Activated naive CD4-positive, alpha-beta T cell treated with Interleukin-2 at 50 U/mL for 16 hours (primary cell): ENCODE data around the gene UBASH3B.
A peak's percentile ranks its signal among the peaks of the same experiment; 100 is the strongest.
"Not testable (repeated sequence)": the region's sequence is repeated elsewhere in the genome, so short reads cannot be mapped to it uniquely, and the experiment has no call there.

Experiments
- DNase-seq: peaks from one replicate; pipeline ENCODE4 v3.0.0-alpha.2; 2020

Gene UBASH3B

DNA sequence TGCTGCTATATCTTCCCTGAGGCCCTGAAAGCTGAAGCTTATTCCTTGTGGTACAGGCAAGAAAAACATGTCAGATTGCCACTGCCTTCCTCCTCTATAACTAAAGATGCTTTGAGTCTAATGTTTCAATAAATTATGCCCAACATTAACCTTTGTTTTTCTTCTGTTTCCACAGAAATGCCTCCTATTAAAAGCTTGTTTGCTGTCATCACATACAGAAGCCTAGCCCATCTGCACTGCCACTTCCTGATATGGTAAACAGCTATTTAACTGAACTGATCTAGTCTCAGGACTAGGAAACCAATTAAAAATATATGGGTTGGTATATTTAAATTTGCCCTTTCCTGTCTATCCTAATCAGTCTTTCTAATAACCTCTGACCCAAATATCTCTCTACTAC lies 165.6 kb downstream of the UBASH3B start:
- no peak for DNase-seq

DNA sequence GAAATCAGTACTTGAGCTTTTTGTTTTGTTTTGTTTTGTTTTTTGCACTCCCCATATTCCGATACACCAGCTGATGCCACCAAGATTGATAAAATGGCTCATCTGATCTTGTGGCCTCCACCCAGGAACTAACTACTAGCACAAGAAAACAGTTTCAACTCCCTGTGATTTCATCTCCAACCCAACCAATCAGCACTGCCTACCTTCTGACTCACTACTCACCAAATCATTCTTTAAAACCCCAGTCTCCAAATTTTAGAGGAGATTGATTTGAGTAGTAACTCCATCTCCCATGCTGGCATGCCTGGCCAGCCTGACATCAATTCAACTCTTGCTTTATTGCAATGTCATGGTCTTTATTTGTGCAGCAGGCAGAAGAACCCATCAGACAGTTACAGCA lies 166.7 kb downstream of the UBASH3B start:
- no peak for DNase-seq

DNA sequence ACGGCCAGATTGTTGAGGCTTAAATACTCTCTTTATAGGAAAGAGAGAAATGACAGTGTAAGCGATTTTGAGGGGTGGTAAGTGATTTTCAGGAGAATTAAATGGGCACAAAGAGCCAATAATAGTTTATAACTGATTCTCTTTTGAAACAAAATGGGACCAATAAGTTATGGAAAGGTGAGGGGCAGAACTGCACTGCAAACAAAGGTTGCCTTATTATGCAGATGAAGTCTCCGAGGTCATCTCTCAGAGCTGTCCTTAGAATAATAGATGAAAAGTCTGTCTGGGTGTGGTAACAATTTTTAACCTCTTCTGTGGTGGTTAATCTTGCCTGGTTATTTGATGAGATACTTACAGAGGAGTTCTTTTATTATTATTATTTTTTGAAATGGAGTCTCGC lies 168.0 kb downstream of the UBASH3B start:
- DNase-seq: no peak

DNA sequence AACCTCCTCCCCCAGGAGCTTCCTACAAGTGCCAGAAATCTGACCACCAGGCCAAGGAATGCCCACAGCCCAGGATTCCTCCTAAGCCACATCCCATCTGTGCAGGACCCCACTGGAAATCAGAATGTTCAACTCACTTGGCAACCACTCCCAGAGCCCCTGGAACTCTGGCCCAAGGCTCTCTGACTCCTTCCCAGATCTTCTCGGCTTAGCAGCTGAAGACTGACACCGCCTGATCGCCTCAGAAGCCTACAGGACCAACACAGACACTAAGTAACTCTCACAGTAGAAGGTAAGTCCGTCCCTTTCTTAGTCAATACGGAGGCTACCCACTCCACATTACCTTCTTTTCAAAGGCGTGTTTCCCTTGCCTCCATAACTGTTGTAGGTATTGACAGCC lies 173.8 kb downstream of the UBASH3B start:
- DNase-seq: not testable (repeated sequence)

DNA sequence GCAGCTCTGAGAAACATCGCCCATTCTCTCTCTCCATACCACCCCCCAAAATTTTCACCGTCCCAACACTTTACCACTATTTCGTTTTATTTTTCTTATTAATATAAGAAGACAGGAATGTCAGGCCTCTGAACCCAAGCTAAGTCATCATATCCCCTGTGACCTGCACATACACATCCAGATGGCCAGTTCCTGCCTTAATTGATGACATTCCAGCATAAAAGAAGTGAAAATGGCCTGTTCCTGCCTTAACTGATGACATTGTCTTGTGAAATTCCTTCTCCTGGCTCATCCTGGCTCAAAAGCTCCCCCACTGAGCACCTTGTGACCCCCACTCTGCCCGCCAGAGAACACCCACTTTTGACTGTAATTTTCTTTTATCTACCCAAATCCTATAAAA lies 176.8 kb downstream of the UBASH3B start:
- not testable (repeated sequence) for DNase-seq

DNA sequence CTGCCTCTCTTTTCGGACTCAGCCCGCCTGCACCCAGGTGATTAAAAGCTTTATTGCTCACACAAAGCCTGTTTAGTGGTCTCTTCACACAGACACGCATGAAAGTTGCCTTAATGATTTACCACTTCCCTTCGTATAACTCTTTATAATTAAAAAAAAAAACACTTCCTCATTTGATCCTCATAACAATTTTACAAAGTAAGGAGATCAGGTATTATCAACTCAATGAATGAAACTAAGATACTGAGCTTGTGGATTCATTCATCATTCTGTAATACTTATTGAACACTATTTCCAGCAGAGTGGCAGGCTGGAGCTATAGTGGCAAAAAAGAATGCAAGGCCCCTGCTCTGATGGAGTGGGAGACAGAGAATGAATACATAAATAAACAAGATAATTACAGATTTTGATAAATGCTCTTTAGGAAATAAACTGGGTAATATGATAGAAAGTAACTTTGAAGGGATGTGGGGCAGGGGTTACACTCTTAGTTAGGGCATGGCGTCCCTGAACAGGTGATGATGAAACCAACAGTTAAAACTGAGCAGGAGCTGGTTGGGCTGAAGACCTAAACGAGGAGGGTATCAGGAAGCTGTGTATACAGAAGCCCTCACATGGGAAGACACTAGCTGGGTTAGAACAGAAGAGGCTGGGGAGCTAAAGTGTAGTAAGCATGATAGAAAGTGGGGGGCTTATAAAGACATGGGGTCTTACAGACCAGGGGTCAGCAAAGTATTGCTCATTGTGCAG lies 177.4 kb downstream of the UBASH3B start:
- no peak for DNase-seq

DNA sequence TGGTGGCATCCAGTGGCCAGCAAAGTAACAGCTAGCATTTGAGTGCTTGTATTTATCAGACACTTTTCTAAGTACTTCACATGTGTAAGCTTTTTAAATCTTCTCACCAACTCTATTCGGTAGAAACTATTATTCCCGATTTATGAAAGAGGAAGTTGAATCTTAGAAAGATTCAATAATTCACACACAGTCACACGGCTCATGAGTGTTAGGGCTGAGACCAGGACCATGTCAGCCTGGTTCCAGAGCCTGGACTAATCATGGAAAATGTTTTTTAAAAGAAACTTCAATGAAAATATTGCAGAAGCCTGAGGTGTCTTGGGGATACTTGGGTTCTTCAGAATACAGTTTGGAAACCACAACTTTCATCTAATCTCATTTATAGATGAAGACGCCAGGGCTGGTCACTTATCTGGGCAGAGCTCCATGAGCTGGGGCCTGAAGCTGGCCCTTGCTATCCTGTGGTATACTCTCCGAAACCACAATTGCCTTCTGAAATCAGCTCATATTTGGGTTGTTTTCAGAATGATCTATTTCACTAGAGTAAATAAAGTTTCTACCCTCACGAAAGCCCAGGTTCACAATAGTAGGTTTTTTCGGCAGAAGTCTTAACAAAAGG lies 178.4 kb downstream of the UBASH3B start:
- no peak for DNase-seq

DNA sequence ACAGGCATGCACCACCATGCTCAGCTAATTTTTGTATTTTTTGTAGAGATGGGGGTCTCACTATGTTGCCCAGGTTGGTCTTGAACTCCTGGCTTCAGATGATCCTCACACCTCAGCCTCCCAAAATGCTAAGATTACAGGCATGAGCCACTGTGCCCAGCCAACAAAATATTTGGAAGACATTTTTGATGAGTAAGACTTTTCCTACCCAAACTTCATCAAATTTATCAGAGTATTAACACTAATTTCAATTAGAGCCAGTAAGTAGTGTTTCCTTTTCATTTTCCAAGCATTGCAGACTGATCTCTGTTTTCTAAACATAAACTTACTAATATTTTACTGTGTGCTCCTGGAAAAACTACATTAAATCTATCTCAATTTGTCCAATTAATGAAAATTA lies 181.4 kb downstream of the UBASH3B start:
- DNase-seq: no peak

DNA sequence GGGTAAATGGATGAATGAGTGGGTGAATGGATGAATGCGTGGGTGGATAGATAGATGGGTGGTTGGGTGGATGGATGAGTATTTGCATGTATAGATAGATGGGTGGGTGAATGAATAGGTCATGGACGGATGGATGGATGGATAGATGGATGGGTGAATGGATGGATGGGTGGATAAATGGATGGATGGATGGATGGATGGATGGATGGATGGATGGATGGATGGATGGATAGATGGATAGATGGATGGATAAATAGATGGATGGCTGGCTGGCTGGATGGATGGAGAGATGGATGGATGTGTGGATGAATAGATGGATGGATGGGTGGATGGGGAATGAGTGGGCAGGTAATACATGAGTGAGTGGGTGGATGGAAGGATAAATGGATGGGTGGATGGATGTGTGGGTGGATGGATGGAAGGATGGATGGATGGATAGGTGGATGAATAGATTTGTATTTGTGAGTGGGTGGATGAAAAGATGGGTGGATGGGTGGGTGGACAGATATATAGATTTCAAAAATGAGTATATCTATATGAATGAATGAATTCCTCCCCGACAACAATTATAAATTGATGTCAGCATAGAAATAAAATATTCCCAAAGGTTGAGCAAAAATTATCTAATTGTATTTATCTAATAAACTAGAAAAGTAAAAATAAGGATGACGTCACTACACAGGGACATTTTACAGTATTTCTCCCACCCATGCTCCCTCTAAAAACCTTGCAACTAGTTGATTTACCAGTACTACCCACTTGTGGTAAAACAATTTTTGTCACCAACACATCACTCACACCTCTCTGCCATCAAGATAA lies 182.2 kb downstream of the UBASH3B start:
- DNase-seq: no peak

DNA sequence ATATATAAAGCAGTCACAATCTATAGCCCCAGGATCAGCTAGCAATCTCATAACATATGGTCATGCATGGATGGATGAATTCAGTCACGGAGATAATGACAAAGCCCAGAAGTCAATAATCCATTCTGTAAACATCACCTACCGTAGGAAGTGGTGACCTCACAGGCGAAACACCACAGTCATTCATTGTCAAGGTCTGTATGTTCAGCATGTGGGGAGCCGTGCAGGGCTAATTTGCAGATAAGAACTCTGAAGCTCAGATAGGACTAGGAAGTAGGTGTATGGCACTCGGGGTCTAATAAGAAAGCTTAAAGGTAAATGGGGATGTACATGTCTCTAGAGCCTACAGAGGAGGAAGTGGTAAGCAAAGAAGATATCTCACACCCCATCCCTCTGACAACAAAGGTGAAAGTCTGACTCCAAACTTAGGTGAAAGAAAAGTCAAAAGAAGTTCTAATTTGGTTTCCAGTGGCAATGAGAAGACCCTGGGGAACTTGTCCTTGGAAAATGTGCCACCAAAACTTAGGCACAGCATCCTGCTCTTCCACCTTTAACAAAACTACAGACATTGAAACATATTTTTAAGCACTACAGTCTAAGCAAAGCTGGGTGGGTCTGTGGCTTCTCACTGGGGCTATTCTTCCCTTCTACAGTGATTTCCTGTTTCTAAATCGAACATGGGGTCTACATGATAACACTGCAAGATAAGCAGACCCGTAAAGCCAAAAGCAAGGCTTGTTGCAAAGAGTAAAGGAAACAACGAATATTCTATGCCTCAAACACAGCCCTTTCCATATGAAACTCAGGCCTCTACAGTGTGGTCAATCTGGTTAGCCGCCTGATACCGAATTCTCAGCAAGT lies 188.0 kb downstream of the UBASH3B start:
- peak; percentile 40 for DNase-seq

DNA sequence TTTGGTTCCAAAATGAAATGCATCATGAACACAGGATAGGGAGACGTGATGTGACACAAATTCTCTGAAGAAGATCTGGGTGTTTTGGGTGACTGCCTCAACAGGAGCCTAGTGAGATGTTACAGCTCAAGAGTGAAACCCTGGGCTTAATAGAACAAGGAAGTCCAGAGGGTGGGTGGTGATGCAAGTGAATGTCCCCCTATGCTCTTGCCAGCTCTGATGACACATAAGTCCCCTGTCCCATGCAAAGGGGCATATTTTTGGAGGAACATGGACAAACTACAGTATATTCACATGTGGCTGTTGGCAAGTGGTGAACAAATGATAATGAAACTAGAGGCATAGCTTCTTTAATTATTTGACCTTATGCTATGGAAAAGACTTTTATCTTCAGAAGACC lies 191.9 kb downstream of the UBASH3B start:
- no peak for DNase-seq

DNA sequence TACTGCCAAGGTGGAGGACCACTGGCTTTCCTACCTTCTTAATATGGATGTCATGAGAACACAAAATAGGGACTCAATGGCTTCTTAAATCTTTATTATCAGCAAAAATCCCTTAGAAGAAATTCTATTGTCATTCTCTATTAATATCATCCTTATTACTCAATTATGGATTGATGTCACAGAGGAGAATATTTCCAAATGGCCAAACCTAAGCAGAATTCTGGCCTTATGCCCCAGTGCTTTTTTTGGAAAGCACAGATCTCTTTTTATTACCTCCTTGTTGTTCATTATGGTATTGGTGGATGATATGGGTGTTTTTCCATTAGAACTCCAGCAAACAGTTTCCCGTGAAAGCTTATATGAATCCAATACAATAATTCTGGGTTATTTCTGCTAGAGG lies 192.7 kb downstream of the UBASH3B start:
- DNase-seq: no peak

DNA sequence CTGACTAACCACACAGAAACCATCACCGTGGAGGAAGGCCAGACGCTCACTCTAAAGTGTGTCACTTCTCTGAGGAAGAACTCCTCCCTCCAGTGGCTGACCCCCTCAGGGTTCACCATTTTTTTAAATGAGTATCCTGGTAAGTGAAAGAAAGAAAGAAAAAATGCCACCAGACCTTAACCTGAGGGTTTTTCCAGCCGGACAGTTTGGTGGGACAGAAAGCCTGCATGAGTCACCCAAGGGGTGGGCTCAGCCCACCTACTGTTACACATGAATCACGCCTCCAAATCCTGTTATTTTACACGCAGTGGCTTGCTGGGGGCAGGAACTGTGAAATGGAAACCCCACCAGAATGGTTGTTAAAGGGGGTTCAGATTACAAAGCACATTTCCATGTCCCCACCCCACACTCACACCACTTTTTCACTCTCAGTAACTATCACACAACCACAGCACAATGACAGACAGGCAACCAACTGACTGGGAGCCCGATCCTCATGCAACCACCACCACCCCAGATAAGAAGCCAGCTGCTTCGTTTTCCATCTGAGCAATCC lies 194.6 kb downstream of the UBASH3B start:
- peak; percentile 47 for DNase-seq

DNA sequence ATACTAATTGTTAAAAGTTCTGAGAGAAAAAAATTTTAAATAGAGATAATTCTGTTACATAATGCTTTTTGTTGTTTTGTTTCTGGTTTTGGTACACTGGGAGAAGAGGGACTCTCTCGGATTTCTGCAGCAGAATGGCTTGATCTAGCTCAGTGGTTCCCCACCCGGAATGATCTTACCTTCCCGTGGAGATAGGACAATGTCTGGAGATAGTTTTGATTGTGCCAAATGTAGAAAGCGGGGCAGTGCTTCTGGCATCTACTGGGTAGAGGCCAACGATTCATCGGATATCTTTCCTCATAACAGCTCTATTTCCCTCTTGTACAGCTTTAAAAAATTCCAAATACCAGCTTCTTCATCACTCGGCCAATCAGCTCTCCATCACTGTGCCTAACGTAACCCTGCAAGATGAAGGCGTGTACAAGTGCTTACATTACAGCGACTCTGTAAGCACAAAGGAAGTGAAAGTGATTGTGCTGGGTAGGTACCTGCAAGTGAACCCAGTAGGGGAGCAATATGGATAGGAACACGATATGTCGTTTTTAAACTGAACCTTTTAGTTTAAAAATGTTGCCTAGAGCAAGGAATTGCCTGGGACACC lies 195.9 kb downstream of the UBASH3B start:
- DNase-seq: no peak

DNA sequence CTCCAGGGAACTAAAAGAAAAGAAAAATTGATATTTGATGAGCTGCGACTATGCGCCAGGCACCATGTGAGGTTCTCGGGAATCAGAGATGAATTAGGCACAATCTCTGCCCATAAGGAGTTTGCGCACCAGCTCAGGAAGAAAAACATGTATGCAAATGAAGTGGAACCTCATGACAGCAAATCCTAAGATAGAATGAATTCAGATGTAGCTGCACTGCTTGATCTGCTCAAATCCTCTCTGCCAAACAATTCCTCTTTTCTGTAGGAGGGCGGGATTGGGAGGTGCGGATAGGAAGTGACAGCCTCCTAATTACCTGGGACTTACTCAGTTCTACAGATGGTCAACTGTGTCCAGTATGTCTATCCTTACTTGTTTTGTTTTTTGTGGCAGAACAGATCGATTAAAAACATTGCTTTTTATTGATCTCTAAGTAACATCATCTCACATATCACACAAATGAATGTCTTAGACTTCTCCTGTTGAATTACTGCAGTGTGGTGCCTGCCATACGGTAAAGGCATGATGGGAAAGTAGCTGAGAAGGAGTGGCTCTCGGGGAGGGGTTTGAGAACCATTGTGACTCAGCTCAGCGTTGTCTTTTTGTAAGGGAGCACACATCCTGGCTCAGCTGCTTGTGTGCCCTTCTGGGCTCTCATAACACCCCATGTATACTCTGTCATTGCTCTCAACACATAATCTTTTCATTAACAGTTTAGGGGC lies 196.7 kb downstream of the UBASH3B start:
- peak; percentile 15 for DNase-seq

DNA sequence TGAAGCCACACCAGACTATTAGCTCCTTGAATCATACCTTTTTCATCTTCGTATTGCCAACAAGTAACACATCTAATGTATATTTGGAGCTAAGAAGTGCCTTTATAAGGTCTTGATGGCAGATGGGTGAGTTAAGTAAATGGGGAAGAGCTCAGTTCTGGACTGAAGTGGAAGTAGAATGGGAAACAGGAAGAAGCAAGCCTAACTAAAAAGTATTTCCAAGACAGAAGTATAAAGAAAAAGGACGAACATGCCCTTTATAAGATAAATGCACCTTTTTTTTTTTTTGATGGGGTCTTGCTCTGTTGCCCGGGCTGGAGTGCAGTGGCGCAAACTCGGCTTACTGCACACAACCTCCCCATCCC lies 197.3 kb downstream of the UBASH3B start:
- DNase-seq: no peak

DNA sequence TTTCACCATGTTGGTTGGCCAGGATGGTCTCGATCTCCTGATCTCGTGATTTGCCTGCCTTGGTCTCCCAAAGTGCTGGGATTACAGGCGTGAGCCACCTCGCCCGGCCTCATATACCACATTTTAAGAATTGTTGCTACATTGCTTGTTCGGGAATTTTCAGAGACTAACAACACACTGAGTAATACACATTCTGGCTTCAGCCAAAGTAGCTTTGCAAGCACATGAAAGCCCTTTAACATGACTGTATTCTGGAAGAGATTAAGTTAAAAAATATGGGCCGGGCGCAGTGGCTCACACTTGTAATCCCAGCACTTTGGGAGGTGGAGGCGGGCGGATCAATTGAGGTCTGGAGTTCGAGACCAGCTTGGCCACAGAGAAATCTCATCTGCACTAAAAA lies 197.7 kb downstream of the UBASH3B start:
- no peak for DNase-seq

DNA sequence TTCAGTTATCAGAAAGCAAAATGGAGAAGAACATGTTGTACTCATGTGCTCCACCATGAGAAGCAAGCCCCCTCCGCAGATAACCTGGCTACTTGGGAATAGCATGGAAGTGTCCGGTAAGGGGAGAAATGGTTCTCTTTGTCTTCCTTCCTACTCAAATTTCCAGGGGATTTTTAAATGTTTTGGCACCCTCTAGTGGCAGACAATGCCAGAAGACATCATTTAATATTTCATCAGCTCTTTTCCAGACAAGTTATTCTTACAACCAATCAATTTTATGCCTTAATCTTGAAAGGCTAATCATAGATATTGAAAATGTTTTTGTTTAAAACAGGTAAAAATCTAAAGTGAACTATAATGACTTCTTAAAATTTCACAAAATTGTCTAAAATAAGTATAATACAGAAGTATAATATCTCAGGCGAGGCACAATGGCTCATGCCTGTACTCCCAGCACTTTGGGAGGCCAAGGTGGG lies 198.5 kb downstream of the UBASH3B start:
- peak; percentile 19 for DNase-seq

DNA sequence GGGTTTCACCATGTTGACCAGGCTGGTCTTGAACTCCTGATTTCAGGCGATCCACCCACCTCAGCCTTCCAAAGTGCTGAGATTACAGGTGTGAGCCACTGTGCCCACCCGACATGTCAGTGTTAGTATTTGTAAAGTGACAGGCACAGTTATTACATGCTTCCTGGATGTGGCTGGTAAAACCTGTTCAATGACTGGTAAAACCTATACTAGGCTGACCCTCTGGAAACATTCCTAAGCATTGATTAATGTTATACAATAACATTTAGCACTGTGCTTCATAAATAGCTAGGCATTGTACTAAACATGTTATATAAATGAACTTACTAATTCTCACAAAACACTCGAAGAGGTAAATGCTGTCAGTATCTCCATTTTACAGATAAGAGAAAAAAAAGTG lies 206.1 kb downstream of the UBASH3B start:
- no peak for DNase-seq

DNA sequence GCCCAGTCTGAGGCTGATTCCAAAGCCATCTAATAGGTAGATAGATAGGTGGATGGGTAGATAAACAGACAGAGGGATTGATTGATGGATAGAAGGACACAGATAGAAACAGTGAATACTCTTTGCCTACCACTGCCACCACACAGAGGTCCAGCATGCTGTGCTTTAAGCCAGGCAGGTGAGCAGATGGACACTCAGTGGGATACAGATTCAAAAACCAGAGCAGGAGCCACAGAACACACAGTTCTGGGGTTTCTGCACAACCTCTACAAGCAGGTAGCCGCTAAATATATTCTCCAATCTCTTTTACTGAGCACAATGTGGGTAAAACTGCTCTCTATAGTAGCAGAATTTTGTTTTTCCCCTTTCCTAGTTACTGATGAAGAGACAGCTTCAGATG lies 206.6 kb downstream of the UBASH3B start:
- DNase-seq: no peak

DNA sequence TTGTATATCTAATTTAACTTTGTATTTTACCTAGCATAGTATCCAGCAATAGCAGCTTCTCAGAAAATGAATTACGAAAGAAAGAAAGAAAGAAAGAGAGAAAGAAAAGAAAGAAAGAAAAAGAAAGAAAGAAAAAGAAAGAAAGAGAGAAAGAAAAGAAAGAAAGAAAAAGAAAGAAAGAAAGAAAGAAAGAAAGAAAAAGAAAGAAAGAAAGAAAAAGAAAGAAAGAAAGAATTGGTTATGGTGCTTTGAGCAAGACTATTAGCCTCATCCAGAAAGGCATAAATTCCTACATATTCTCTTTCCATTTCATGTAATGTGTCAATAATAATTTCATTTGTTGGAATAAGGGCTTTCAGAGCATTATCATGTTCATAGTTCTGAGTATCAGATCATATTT lies 207.6 kb downstream of the UBASH3B start:
- not testable (repeated sequence) for DNase-seq
